Adrenal gland (tissue), 5 donors: Measurements from ENCODE around the gene ANKRD40CL.

Experiments
- CTCF ChIP-seq, 6 experiments: fragments of 450-650 bp in 4 of 6; fragments of 200-600 bp in 2 of 6; sonication (generic) in 1 of 6; IDR thresholded peaks; 1 replicate in 5 of 6; 2 replicates in 1 of 6; pipeline versions ENCODE4 v1.5.1 to v1.8.0; 2016 to 2021; ENCODE audit warnings: antibody characterized with exemption in 6 of 6, mild to moderate bottlenecking in 2 of 6, moderate library complexity in 1 of 6
- POLR2A ChIP-seq, 2 donors: fragments of 450-650 bp; IDR thresholded peaks; one replicate each; pipeline ENCODE4 v1.6.1; 2017; ENCODE audit warnings: antibody characterized with exemption in 2 of 2, mild to moderate bottlenecking in 2 of 2, moderate library complexity in 1 of 2
- donor health status: DM: no; HTN: no; CAD: no.

- TF ChIP-seq CTCF (IDR thresholded peaks at IDR 0.05) (no peak), POLR2A (IDR thresholded peaks at IDR 0.05) (no peak)
Measured at GRCh38 chr17:50719924-50720794, 47.2 kb downstream of the ANKRD40CL start.
